Loucy (cell line): Measurements from ENCODE around the gene GPR146.

Experiments used
- H2AFZ ChIP-seq: fragments of 200-600 bp; sonication (generic); 2 replicates; pipeline ENCODE4 v1.6.0; 2016; ENCODE audit warnings: antibody characterized with exemption, mild to moderate bottlenecking, low read length, moderate library complexity
- H3F3A ChIP-seq: fragments of 200-600 bp; 2 replicates; pipeline ENCODE4 v1.6.0; 2016; ENCODE audit warnings: antibody characterized with exemption, low read depth, mild to moderate bottlenecking
- H3K27me3 ChIP-seq: fragments of 200-600 bp; sonication (generic); 2 replicates; pipeline ENCODE4 v1.6.1; 2014; ENCODE audit warnings: low read length, mild to moderate bottlenecking; ENCODE audit not compliant: insufficient read depth, poor library complexity, severe bottlenecking
- H3K36me3 ChIP-seq: fragments of 200-600 bp; sonication (generic); 2 replicates; pipeline ENCODE4 v1.6.1; 2016; ENCODE audit warnings: low read length; ENCODE audit not compliant: insufficient read depth
- H3K4me1 ChIP-seq: fragments of 200-600 bp; sonication (generic); 2 replicates; pipeline ENCODE4 v1.5.1; 2014; ENCODE audit warnings: low read length, mild to moderate bottlenecking; ENCODE audit not compliant: insufficient read depth, poor library complexity, severe bottlenecking
- H3K4me2 ChIP-seq: fragments of 200-600 bp; sonication (generic); 2 replicates; pipeline ENCODE4 v1.6.0; 2014; ENCODE audit warnings: antibody characterized with exemption, low read length, low read depth, mild to moderate bottlenecking; ENCODE audit not compliant: poor library complexity, severe bottlenecking
- H3K4me3 ChIP-seq: fragments of 200-600 bp; sonication (generic); 2 replicates; pipeline ENCODE4 v1.5.1; 2014; ENCODE audit warnings: low read length, mild to moderate bottlenecking, mixed read lengths; ENCODE audit not compliant: poor library complexity, severe bottlenecking
- H3K79me2 ChIP-seq: fragments of 200-600 bp; sonication (generic); 2 replicates; pipeline ENCODE4 v1.6.1; 2014; ENCODE audit warnings: low read length; ENCODE audit not compliant: insufficient read depth
- H3K9ac ChIP-seq: fragments of 200-600 bp; sonication (generic); 2 replicates; pipeline ENCODE4 v1.6.0; 2014; ENCODE audit warnings: mild to moderate bottlenecking, low read depth, low read length, moderate library complexity; ENCODE audit not compliant: poor library complexity, severe bottlenecking
- H3K9me2 ChIP-seq: fragments of 200-600 bp; sonication (generic); replicated peaks from 2 replicates; pipeline ENCODE4 v1.6.1; 2016; ENCODE audit warnings: low read depth, low read length, mixed read lengths
- H3K9me3 ChIP-seq: fragments of 200-600 bp; sonication (generic); 2 replicates; pipeline ENCODE4 v1.6.1; 2014; ENCODE audit warnings: mild to moderate bottlenecking, antibody characterized with exemption, low read length, low read depth; ENCODE audit not compliant: insufficient read depth
- H4K20me1 ChIP-seq: fragments of 200-600 bp; sonication (generic); 2 replicates; pipeline ENCODE4 v1.6.0; 2014; ENCODE audit warnings: antibody characterized with exemption, low read length, mild to moderate bottlenecking; ENCODE audit not compliant: insufficient read depth, poor library complexity, severe bottlenecking
- CTCF ChIP-seq: fragments of 200-600 bp; sonication (generic); conservative IDR thresholded peaks from 2 replicates; pipeline ENCODE4 v1.5.1; 2014; ENCODE audit warnings: mild to moderate bottlenecking, antibody characterized with exemption, low read length
- EZH2phosphoT487 ChIP-seq: fragments of 200-600 bp; IDR thresholded peaks from 2 replicates; pipeline ENCODE4 v1.6.1; 2018; ENCODE audit warnings: antibody characterized with exemption, mild to moderate bottlenecking, moderate library complexity, borderline replicate concordance

GPR146 gene

GRCh38 chr7:1049801-1050200 lies 5.5 kb downstream of the GPR146 start:
- no peaks in the 10 kb centered on the region for H3K36me3 ChIP-seq
- no peaks in the 10 kb centered on the region for H3F3A ChIP-seq
- no peaks in the 10 kb centered on the region for H3K9me3 ChIP-seq
- no peak overlapping the region for H2AFZ ChIP-seq
- H3K4me3 ChIP-seq = peak overlapping the region; percentile 47
- no peak for TF ChIP-seq EZH2phosphoT487
- no peak for TF ChIP-seq CTCF
- H3K9me2 ChIP-seq = no peaks in the 10 kb centered on the region
- H4K20me1 ChIP-seq = no peaks in the 10 kb centered on the region
- peak overlapping the region; percentile 93 for H3K4me2 ChIP-seq
- H3K27me3 ChIP-seq = no peaks in the 10 kb centered on the region
- H3K9ac ChIP-seq = peak overlapping the region; percentile 63
- peaks cover 63% of the 10 kb centered on the region for H3K79me2 ChIP-seq
- peaks cover 83% of the 10 kb centered on the region for H3K4me1 ChIP-seq

- H3K4me3 ChIP-seq = peak overlapping the region; percentile 47
- no peak overlapping the region for H2AFZ ChIP-seq
- no peaks in the 10 kb centered on the region for H3K36me3 ChIP-seq
- H3F3A ChIP-seq = no peaks in the 10 kb centered on the region
- H3K4me2 ChIP-seq = peak overlapping the region; percentile 93
- H3K9me2 ChIP-seq = no peaks in the 10 kb centered on the region
- no peaks in the 10 kb centered on the region for H3K27me3 ChIP-seq
- peak overlapping the region; percentile 63 for H3K9ac ChIP-seq
- TF ChIP-seq EZH2phosphoT487 (no peak), CTCF (no peak)
- no peaks in the 10 kb centered on the region for H3K9me3 ChIP-seq
- H3K4me1 ChIP-seq = peaks cover 81% of the 10 kb centered on the region
- no peaks in the 10 kb centered on the region for H4K20me1 ChIP-seq
- H3K79me2 ChIP-seq = peaks cover 59% of the 10 kb centered on the region
These were observed 6.0 kb downstream of the GPR146 start for GRCh38 chr7:1050254-1050906.

GRCh38 chr7:1050956-1051690 lies 6.8 kb downstream of the GPR146 start:
- TF ChIP-seq CTCF = no peak
- TF ChIP-seq EZH2phosphoT487 = no peak
- Histone ChIP-seq H3K9ac (peak overlapping the region; percentile 63), H3K4me2 (no peak overlapping the region)

More at GRCh38 chr7:1050956-1051690, 6.8 kb downstream of the GPR146 start:
- peaks cover 58% of the 10 kb centered on the region for H3K79me2 ChIP-seq
- no peaks in the 10 kb centered on the region for H3F3A ChIP-seq
- H2AFZ ChIP-seq = no peak overlapping the region
- H4K20me1 ChIP-seq = no peaks in the 10 kb centered on the region
- no peaks in the 10 kb centered on the region for H3K9me2 ChIP-seq
- peaks cover 81% of the 10 kb centered on the region for H3K4me1 ChIP-seq
- no peak overlapping the region for H3K4me3 ChIP-seq
- no peaks in the 10 kb centered on the region for H3K27me3 ChIP-seq
- no peaks in the 10 kb centered on the region for H3K9me3 ChIP-seq
- no peaks in the 10 kb centered on the region for H3K36me3 ChIP-seq
